ENCODE data around the gene ABHD1.

The ABHD1 gene

DNA sequence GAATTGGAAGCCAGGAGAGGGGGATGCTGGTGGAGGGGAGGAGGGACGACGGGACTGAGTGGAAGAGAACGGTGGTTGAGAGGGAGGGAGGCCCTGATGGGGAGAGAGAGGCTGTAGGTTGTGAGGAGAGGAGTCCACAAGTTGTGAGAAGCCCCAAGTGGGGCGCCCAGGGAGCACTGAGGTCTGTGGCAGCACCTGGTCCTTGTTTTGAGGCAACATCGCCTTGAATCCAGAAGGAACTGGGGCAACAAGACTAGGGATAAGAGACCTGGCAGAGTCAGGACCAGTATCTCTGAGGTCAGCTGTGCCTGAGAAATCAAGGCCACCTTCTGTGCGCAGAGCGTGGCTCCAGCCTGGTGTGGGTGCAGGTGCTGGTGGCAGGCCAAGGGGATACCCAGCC is 14.5 kb downstream of the ABHD1 start:
- DNase-seq = no peak

DNA sequence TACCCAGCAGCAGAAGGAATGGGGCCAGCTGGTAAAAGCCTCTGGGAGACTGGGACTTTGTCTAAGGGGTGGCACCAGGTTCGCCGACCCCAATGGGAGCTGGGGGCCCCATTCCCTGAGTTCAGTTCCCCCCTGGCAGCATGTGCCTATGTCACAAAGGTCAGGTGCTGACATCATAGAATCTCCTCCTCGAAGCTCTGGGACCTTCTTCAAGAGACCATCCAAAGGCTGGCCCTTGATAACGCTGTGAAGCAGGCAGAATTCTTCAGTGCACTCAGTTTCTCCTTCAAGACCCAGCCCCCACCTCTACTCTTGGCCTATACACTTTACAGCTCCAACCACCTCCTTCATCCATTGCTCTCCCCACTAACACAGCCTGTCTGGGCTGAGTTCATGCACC is 15.7 kb downstream of the ABHD1 start, which contains the start of gene PRR30:
PRR30 (minus strand) TSS at position 101 of the 400 bp plus-strand sequence. CDS start 1,081 bp downstream, outside the sequence.
- no peak for DNase-seq

DNA sequence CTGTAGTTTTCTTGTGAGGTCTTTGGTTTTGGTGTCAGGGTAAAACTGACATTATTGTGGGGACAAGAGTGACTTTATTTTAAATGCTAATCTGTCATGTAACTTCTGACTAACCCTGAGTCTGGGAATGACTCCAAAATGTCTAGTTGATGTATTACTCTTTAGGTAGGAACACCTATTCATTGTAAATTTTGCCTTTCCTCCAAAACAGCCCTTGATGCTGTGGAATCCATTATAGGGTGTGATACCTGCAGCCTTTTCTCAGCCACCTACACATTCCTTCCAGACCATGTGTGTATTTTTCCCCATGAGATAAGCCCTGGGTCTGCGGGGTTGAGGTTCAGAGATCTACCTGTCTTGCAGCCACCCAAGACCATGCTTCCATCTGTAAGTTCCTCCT is 19.7 kb downstream of the ABHD1 start:
- no peak for DNase-seq

DNA sequence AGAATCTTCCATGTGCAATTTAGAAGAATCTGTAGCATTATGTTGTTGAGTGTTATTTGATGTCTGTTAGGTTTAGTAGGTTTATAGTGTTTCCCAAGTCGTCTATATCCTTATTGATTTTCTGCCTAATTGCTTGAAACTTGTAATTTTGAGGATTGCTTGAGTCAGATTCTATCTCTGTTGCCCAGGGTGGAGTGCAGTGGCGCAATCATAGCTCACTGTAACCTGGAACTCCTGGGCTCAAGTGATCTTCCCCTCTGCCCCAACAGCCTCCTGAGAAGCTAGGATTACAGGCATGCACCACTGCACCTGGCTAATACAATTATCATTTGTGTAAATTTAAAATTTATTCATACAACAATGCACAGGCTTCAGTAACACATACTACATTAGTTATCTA is 22.1 kb downstream of the ABHD1 start:
- no peak for DNase-seq

DNA sequence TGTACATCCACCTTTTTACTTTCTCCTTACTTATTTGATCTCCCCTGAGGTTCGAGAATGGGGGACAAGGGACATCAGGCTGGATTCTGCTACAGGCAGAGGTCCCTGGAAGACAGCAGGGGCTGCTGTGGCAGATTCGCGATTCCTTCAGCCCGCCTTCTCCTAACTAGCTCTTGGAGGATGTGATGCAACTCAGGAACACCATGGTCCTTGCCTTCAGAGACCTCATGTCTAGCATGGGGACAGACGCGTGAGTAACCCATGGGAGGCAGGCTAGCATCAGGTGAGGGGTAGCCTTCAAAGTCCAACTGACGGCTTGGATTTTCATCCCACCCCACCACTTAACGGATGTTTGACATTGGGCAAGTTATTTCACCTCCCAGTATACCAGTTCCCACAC is 24.3 kb downstream of the ABHD1 start:
- DNase-seq = no peak

DNA sequence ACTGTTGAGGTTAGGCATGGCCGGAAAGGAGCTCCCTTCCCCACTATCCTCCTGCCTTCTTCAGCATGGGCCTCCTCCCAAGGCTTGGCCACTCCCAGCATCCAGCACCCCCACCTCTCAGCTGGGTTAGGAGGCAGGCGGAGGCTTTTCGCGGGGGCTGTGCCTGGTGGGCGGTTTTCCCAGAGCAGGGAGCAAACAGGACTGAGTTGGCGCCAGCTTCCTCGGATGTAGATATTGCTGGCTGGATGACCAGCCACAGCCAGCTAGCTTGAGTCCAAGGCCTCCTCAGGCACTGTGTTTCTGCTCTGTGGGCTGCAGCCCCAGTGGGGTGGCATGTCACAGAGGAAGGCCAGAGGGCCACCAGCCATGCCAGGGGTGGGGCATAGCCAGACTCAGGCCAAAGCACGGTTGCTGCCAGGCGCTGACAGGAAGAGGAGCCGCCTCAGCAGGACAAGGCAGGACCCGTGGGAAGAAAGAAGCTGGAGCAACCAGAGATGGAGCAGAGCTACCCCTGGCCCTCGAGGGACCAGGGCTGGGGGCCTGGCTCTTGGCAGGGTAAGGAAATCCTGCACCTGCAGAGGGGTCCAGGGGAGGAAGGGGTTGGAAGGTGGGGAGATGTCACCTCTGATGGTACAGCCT is 25.3 kb downstream of the ABHD1 start, which contains the start of gene TCF23:
TCF23 (plus strand) TSS at position 204 of the 639 bp plus-strand sequence; CDS start at position 334, 130 bp downstream.
- DNase-seq = no peak

DNA sequence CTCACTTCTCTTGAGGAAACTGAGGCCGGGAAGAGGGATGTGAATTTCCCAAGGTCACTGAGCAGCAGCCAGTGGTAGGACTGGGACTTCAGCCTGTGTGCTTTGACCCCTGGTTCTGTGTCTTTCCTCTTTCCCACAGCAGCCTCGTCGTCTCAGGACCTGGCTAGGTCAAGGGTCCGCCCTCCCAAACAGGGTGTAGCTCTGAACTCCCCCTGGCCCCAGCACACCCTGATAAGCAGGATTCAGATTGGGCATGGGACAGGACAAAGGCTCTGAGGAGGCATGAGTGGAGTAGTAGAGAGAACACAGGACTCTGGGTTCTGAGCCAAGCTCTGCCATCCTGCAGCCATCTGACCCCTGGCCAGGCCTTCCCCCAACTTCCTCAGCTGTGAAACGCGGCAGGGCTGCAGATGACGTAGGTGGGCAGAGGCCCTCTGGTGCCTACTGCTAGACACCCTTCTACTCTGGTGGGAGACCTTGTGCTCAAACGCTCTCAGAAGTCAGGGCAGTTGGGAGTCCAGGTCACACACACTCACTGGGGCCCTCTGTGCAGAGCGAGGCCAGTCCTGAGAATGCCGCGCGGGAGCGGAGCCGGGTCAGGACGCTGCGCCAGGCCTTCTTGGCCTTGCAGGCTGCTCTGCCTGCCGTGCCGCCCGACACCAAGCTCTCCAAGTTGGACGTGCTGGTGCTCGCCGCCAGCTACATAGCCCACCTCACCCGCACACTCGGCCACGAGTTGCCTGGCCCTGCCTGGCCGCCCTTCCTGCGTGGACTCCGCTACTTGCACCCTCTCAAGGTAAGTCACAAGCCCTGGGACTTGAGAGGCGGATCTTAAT is 26.2 kb downstream of the ABHD1 start:
- no peak for DNase-seq

DNA sequence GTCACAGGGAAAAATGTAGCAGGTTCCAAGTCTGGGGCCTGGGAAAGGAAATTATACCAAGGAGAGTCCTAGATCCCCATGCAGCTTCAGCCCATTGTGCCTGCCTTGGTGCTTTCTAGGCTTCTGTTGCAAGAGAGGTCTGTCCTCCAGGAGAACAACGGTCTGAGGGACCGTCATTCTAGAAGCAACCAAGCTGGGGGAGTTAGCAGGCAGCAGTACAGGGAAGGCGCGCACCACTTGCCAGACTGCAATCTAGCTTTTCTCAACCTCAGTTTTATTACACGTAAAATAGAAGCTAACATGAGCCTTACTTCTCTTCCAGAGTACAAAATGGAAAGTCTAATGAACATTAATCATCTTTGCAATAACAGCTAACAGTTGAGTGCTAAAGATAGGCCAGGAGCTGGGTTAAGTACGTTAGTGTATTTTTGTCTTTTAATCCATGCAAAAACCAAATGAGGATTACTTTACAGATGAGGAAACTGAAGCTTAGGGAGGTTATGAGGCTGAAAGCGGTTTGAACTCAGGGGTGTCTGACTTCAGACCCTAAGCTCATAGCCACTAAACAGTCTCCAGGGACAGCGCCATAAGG is 27.1 kb downstream of the ABHD1 start:
- DNase-seq = no peak

DNA sequence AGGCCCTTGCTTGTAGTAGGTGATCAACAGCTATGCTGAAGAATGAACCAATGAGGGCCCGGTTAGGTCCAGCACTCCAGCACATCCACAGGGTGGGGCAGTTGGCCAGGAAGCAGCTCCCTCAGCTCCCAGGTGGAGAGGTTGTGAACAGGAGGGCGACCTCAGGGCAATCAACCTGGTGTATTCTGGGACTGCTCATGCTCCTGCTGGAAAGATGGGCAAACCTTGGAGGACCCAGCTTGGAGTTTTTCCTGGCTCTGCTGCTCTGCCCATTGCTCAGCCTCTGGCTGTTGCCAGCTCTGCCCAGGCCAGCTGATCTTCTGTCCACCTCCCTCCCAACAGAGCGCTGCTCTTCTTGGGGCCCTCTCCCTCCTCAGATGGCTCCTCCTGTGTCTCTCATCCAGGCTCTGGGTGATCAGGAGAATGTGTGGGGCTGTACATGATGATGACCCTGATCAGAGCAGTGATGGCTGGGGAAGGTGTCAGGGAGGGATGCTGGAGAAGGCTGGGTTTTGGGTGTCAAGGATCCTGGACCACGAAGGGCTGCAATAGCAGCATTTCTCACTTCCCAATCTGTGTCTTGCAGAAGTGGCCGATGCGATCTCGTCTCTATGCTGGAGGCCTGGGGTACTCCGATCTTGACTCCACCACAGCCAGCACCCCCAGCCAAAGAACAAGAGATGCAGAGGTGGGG is 28.6 kb downstream of the ABHD1 start:
- DNase-seq = no peak

DNA sequence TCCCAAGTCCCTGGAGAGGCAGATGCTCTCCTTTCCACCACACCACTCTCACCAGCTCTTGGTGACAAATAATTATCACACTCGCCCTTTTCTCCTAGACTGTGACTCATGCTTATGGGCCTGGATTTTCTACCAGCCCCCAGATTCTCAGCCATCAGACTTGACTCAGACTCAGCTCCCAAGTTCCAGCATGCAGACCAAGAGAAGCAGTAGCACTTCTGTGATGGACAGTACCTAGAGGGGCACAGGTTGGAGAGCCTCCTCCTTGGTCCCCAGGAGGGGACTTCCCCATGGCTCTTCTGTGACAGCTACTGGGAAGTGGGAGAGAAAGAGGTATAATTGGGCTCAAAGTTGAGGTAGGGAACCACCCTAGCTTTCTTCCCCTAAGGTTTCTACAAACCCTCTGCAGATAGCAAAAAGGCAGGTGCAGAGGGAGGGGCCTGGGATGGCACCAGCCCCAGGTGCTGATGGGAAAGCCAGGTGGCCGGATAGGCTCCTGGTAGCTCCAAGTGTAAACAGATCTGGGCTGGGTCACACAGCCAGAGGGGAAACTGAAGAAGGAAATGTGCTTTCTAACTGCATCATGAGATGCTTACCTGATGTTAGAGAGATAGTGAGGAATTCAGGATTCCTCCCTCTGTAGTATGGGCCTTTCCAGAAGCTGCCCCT is 29.3 kb downstream of the ABHD1 start:
- DNase-seq = no peak

DNA sequence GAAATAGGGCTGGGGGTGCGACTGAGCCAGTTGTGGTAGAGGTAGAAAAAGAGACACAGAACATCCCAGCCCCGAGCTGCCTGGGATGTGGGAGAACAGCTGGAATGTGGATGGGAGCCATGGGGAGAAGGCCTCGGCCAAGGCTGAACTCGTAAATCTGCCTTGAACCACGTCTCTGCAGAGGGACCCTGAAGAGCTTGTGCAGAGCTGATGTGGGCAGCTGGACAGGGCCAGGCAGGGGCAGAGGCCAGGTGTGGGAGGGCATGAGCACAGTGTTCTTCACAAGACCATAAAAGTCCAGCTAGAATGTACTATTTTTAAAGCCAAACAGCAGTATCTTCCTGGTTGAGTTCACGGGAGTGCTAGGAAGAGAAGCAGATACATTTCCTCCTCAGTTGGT is 30.9 kb downstream of the ABHD1 start:
- no peak for DNase-seq

DNA sequence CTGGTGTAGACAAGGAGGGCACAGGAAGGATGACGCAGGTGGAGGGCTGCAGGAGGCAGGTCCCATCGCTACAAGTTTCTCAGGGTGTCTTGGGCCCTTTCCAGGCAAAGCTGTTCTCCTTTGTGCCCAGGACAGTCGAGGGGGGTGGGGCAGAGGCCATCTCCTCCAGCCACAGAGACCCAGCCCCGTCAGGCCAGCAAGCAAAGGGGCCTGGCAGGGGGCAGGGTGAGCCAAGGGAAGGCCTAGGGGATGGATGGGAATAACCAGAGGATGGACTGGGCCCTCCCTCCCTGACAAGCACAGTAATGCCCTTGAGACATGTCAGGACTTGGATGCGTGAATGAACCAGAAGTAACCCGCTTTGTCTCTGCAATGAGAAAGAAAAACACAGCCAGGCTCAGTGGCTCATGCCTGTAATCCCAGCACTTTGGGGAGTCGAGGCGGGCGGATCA is 31.5 kb downstream of the ABHD1 start:
- DNase-seq = no peak

DNA sequence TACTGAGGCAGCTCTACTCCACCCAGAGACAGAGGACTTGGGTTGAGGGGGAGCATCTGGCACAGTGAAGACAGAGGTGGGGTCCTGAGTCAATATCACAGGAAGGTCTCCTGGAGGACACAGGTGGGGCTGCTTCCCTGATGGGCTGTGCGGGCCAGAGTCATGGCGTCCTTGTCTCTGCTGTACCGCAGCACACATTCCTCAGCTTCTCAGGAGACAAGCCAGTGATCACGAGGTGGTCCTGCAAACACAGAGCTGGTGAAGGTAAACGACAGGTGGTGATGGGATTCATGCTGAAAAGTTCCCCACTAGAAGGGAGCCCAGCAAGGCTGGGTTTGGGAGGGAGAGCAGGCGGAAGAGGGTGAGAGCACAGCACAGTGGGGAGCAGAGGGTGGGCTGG is 34.9 kb downstream of the ABHD1 start:
- DNase-seq = no peak

DNA sequence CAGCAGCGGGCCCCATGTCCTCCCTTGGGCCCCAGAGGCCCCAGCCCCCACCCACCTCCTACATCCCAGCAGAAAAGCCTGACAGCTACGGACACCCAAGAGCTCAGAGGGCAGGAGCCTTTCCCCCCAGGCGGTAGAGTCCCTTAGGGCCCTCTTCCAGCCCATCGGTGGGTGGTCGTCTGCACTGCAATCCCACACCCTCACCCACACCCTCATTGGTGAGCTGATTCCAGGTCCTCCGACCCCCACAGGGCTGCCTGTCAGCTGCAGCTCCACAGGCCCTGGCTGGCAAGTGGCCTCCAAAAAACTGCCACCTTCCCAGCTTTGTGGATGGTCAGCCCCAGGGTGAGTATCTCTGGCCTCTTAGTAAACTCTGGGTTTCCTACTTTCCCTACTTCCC is 35.7 kb downstream of the ABHD1 start:
- DNase-seq = no peak

DNA sequence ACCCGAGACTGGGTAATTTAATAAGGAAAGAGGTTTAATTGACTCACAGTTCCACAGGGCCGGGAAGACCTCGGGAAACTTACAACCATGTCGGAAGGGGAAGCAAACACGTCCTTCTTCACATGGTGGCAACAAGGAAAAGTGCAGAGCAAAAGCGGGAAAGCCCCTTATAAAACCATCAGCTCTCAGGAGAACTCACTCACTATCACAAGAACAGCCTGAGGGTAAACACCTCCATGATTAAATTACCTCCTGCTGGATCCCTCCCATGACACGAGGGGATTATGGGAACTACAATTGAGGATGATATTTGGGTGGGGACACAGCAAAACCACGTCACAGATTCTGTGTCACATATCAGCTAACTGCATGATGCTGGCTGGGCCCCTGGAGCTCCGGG is 36.6 kb downstream of the ABHD1 start:
- no peak for DNase-seq

DNA sequence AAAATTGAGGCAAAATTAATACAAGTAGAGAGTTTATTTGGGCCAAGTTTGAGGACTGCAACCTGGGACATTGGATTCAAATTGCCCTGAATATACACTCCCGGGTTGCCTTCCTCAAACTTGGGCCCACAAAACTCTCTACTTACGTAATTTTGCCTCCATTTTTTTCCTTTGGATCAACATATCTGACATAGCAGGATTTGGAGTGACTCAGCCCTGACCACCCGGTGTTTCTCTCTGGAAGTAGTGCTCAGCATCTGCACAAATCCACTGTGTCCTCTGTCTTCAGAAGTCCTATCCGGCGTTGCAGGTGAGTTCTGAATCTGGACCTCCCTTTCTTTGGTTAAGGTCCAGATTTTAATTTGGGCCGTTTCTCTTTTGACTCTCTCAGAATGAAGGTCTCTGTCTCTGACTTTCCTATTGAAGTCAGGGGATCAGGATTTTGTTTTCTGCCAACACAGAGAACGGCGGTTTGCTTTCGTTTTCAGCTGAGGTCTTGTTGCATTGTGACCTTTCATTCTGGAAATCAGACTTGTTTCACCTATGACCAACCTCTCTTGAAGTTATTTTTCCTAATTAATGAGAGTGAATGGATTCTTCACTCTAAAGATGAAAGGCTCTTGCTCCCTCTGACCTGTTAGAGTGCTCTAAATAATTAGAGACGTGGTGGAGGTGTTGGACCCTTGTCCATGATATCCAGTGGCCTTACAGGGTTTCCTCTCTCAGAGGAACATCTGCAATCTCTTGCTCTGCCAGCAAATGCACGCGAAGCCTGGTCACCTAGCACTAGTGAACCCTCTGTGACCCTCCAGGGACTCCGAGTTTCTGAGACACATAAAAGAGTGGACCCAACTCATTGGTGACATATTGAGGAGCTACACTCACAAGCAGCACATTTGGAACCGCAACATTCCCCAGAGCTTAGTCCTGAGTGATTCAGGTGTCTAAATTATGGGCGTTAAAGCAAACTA is 38.8 kb downstream of the ABHD1 start:
- no peak for DNase-seq

DNA sequence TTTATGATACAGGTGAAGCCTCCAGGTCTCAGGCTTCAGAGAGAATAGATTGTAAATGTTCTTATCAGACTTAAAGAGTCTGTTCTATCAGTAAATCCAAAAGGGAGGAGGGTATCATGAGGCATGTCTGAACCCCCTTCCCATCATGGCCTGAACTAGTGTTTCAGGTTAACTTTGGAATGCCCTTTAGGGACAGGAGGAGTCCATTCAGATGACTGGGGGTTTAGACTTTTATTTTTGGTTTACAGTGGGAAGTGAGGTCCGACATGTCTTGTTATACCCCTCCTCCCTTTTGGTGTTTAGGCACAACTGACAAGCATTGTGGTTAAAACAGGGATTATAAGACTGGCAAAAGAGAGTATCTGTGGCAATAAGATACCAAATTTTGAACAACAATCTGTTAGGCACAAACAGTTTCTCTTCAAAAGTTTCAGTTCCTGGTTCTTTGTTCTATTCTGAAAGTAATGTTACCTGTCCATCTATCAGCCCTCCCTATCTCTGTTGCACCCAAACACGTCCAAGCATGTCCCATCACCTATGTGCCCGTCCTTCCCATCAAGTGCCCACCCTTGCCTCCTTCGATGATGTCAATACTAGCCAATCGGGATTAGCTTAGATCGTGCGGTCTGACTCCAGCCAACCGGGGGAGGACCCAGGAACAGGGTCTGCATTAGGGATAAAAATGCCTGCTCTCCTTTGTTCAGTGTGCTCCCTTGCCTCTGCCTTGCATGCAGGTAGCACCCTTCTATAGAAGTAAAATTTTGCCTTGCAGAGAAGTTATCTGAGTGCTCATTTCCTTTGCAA is 41.5 kb downstream of the ABHD1 start:
- no peak for DNase-seq

DNA sequence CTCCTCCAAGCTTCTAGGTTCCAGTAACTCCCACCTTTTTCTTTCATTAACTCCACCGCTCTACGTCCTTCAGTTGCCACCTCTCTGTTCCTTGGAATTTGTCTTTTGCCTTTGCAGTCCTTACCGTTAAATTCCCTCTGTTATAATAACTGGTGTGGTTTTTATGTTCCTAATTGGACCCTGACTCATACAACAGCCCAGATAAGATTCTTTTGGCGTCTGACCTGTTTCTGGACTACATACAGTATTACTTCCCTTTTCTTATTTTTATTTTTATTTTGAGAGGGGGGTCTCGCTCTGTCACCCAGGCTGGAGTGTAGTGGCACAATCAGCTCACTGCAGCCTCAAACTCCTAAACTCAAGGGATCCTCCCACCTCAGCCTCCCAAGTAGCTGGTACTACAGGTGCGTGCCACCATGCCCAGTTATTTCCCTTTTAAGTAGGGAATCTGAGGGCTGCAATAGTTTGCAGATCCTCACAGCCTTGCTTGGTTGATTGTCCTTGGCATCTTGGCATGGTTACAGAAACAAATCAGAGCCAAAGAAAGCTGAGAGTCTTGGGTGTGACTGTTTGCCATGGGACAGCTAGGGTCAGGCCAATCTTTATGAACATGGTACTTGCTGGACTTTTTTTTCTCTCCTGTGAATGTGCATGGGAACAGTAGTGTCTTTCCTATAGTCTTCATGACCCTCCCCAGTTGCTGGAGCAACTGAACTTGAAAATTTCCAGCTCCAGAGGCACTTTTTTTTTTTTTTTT is 47.1 kb downstream of the ABHD1 start:
- no peak for DNase-seq

DNA sequence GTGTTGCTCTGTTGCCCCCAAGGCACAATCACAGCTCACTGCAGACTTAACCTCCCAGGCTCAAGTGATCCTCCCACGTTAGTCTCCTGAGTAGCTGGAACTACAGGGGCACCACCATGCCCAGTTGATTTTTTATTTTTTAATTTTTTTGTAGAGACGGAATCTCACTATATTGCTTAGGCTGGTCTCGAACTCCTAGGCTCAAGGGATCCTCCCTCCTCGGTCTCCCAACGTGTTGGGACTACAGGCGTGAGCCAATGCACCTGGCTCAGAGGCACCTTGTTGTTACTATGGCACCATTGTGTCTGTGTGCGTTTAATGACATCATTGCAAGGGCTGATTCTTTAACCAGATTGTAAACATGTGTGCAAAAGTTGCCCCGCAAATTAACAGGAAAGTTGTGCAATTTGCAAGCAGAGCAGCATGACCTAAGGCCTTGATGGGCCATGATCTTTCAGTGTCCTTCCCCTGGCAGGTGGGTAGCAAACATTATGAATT is 47.8 kb downstream of the ABHD1 start:
- no peak for DNase-seq

DNA sequence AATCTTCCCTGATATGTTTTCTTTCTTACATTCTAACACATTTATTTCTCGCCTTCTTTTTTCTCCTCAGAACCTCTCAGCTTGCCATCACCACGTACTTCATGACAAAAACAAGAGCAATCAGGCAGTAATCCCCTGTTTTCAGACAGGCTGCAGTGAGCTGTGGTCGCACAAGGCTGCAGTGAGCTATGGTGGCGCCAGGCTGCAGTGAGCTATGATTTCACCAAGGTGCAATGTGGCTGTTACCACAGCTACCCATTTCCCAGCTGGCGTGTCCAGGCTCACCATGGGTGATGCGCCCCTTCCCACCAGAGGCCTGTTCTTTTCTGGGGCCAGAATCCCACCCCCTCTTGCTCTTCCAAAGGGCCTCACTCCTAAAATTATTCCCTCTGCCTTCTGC is 51.0 kb downstream of the ABHD1 start:
- no peak for DNase-seq
